Vagina (tissue), 2 donors: ENCODE measurements around the gene S100A3. TPM values are rescaled to one million over a fixed set of nuclear protein-coding genes. Genes with fewer than 3 reads are reported as not detected.
A peak's percentile ranks its signal among the peaks of the same experiment; 100 is the strongest.
"Not testable (repeated sequence)": the region's sequence is repeated elsewhere in the genome, so short reads cannot be mapped to it uniquely, and the experiment has no call there.

Source experiments
- DNase-seq, 2 donors: peaks; one replicate each; pipeline ENCODE4 v3.0.0-alpha.2; 2017; ENCODE audit errors: extremely low spot score in 2 of 2
- H3K27ac ChIP-seq: fragments of 200-600 bp; sonication (generic); one replicate; pipeline ENCODE4 v1.5.1; 2019
- H3K27me3 ChIP-seq: fragments of 200-600 bp; sonication (generic); one replicate; pipeline ENCODE4 v1.5.1; 2019
- H3K36me3 ChIP-seq, 2 donors: fragments of 200-600 bp; sonication (generic); one replicate each; pipeline ENCODE4 v1.5.1; 2017 to 2019
- H3K4me1 ChIP-seq: fragments of 200-600 bp; sonication (generic); one replicate; pipeline ENCODE4 v1.5.1; 2019
- H3K4me3 ChIP-seq, 2 donors: fragments of 200-600 bp; sonication (generic); 1 replicate in 1 of 2; 2 replicates in 1 of 2; pipeline ENCODE4 v1.5.1; 2016 to 2019
- H3K9me3 ChIP-seq: fragments of 200-600 bp; sonication (generic); one replicate; pipeline ENCODE4 v1.5.1; 2019
- CTCF ChIP-seq, 3 experiments: fragments of 450-650 bp in 2 of 3; fragments of 200-600 bp in 1 of 3; sonication (generic) in 1 of 3; IDR thresholded peaks; one replicate each; pipeline ENCODE4 v1.5.1; 2017 to 2019; ENCODE audit warnings: antibody characterized with exemption in 3 of 3, mild to moderate bottlenecking in 2 of 3, moderate library complexity in 2 of 3
- POLR2A ChIP-seq, 2 donors: fragments of 450-650 bp; IDR thresholded peaks; one replicate each; pipeline ENCODE4 v1.6.1; 2017; ENCODE audit warnings: antibody characterized with exemption in 2 of 2, mild to moderate bottlenecking in 2 of 2, moderate library complexity in 2 of 2
- POLR2AphosphoS5 ChIP-seq, 2 donors: sonication (generic); formaldehyde crosslinking; IDR thresholded peaks; one replicate each; pipeline ENCODE4 v1.9.0; 2017; ENCODE audit warnings: antibody characterized with exemption in 2 of 2, mild to moderate bottlenecking in 2 of 2, low read depth in 1 of 2; ENCODE audit not compliant: insufficient read depth in 1 of 2
- intact Hi-C: fragments of 100-400 bp; cut with DNase I; formaldehyde crosslinking; loops from one replicate; pipeline ENCODE4 v1.15.1; 2023
- total RNA-seq: library from RNA; depleted of rRNA; stranded (reverse); fragments of >200 nt; gene quantifications from one replicate; pipeline ENCODE4 v1.2.3, GENCODE V29; 2016

Gene S100A3
- total RNA-seq, 1 donor from 2014 or later: 9.6 TPM

DNA sequence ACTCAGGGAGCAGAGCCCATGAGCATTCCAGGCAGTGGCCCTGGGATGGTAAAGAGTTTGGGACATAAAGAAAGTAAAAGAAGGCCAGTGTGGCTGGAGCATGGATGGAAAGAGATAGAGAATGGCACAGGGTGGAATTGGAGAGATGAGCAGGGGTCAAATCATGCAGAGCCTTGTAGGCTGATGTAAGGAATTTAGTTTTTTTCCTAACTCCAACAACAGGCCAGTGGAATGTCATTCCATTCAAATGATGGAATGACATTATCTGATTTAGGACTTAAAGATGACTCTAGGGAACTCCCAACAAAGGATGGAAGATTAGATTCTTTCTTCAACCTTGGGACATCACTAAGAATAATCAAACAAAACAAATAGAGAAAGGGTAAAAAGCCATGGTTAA is 29.4 kb upstream of the S100A3 start:
- intact Hi-C loops: no loop called here
- Histone ChIP-seq H3K36me3 (no peaks in the 10 kb centered on the region), H3K27me3 (no peaks in the 10 kb centered on the region), H3K4me3 (no peak overlapping the region), H3K27ac (no peak overlapping the region), H3K4me1 (peaks cover 15% of the 10 kb centered on the region), H3K9me3 (no peaks in the 10 kb centered on the region)
- TF ChIP-seq POLR2AphosphoS5 (IDR thresholded peaks at IDR 0.05; ENCODE audit: insufficient read depth in 1 of 2, low read depth in 1 of 2): no peak
- DNase-seq: no peak

GRCh38 chr1:153577624-153578051 is 28.6 kb upstream of the S100A3 start:
- peaks cover 22% of the 10 kb centered on the region for H3K4me1 ChIP-seq
- TF ChIP-seq POLR2AphosphoS5 (IDR thresholded peaks at IDR 0.05; ENCODE audit: insufficient read depth in 1 of 2, low read depth in 1 of 2): no peak
- no peak for TF ChIP-seq POLR2A (IDR thresholded peaks at IDR 0.05)
- TF ChIP-seq CTCF (IDR thresholded peaks at IDR 0.05): no peak
- H3K4me3 ChIP-seq: no peak overlapping the region
- H3K9me3 ChIP-seq: no peaks in the 10 kb centered on the region
- DNase-seq: no peak
- intact Hi-C loops: no loop called here
- H3K27me3 ChIP-seq: no peaks in the 10 kb centered on the region
- no peak overlapping the region for H3K27ac ChIP-seq
- H3K36me3 ChIP-seq: no peaks in the 10 kb centered on the region

DNA sequence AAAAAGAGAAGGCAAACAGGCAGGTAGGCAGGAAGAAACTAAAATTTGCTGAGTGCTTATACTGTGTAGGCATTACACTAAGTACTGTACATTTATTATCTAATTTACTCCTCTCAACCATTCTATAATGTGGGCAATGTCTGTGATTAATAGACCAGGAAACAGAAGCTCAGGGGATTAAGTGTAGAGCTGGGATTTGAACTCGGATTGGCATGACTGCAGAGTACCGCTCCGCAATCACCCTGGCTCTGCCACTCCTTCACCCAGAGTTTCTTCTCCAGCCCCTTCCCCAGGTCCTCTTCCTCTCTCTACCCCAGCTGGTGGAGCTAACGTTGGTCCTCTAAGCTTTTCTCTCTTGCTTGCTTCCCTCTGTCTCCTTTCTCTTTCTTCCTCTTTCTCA is 28.1 kb upstream of the S100A3 start:
- Histone ChIP-seq H3K4me1 (peaks cover 22% of the 10 kb centered on the region), H3K9me3 (no peaks in the 10 kb centered on the region), H3K36me3 (no peaks in the 10 kb centered on the region), H3K27ac (no peak overlapping the region), H3K27me3 (no peaks in the 10 kb centered on the region), H3K4me3 (no peak overlapping the region)
- no peak for TF ChIP-seq CTCF (IDR thresholded peaks at IDR 0.05)
- TF ChIP-seq POLR2A (IDR thresholded peaks at IDR 0.05): no peak
- TF ChIP-seq POLR2AphosphoS5 (IDR thresholded peaks at IDR 0.05; ENCODE audit: insufficient read depth in 1 of 2, low read depth in 1 of 2): no peak
- intact Hi-C loops: no loop called here
- DNase-seq: no peak

DNA sequence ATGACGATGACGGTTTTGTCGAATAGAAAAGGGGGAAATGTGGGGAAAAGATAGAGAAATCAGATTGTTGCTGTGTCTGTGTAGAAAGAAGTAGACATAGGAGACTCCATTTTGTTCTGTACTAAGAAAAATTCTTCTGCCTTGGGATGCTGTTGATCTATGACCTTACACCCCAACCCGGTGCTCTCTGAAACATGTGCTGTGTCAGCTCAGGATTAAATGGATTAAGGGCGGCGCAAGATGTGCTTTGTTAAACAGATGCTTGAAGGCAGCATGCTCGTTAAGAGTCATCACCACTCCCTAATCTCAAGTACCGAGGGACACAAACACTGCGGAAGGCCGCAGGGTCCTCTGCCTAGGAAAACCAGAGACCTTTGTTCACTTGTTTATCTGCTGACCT is 26.4 kb upstream of the S100A3 start:
- H3K36me3 ChIP-seq, H3K27me3 ChIP-seq, H3K9me3 ChIP-seq, H3K4me3 ChIP-seq, H3K27ac ChIP-seq, DNase-seq, intact Hi-C loops: not testable (repeated sequence)
- H3K4me1 ChIP-seq: peaks cover 22% of the 10 kb centered on the region

- H3K36me3 ChIP-seq, intact Hi-C loops, H3K9me3 ChIP-seq, H3K4me3 ChIP-seq, H3K27me3 ChIP-seq, H3K27ac ChIP-seq, DNase-seq: not testable (repeated sequence)
- H3K4me1 ChIP-seq: peaks cover 22% of the 10 kb centered on the region
Measured at GRCh38 chr1:153575081-153575491, 26.0 kb upstream of the S100A3 start.

GRCh38 chr1:153573351-153573750 is 24.3 kb upstream of the S100A3 start:
- Histone ChIP-seq H3K9me3 (no peaks in the 10 kb centered on the region), H3K4me3 (no peak overlapping the region), H3K27ac (peak overlapping the region; percentile 59), H3K36me3 (no peaks in the 10 kb centered on the region), H3K27me3 (no peaks in the 10 kb centered on the region), H3K4me1 (peaks cover 22% of the 10 kb centered on the region)
- TF ChIP-seq CTCF (IDR thresholded peaks at IDR 0.05): no peak
- no peak for TF ChIP-seq POLR2AphosphoS5 (IDR thresholded peaks at IDR 0.05; ENCODE audit: insufficient read depth in 1 of 2, low read depth in 1 of 2)
- no peak for TF ChIP-seq POLR2A (IDR thresholded peaks at IDR 0.05)
- intact Hi-C loops: no loop called here
- DNase-seq: no peak

DNA sequence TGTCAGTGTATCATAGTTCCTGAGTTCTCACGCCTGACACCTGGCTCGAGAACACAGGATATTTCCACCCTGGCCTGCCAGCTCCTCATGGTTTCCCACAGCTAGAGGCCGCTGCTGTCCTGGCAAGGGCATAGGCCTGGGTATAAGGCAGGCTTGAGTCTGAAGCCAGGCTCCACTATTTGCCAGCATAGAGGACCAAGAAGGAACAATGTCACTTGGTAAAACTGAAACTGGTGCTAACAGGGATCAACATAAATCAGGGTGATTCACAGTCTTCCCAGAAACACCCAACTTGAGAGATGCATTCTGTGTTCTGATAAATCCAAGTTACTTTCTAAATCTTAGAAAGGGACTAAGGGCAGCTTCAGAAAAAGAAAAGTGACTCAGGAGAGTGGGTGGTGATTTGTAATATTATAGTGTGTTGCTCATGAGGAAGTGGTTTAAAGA is 23.5 kb upstream of the S100A3 start:
- H3K4me1 ChIP-seq: peaks cover 22% of the 10 kb centered on the region
- TF ChIP-seq POLR2AphosphoS5 (IDR thresholded peaks at IDR 0.05; ENCODE audit: insufficient read depth in 1 of 2, low read depth in 1 of 2) (peak in 1 of 2 donors; percentile 88), POLR2A (IDR thresholded peaks at IDR 0.05) (no peak), CTCF (IDR thresholded peaks at IDR 0.05) (peak; percentile 60 to 74 (median 61))

More for the DNA sequence above, 23.5 kb upstream of the S100A3 start:
- Histone ChIP-seq H3K27ac (peak overlapping the region; percentile 59), H3K4me3 (no peak overlapping the region), H3K36me3 (no peaks in the 10 kb centered on the region), H3K9me3 (no peaks in the 10 kb centered on the region), H3K27me3 (no peaks in the 10 kb centered on the region)
- intact Hi-C loops: no loop called here
- no peak for DNase-seq
